ENCODE measurements around the gene ZBTB7C.

GRCh38 chr18:48215876-48216638 lies 193.1 kb downstream of the ZBTB7C start:
- TF ChIP-seq KDM5B (IDR thresholded peaks at IDR 0.05; ENCODE audit: insufficient replicate concordance, low read depth, low read length) = no peak
- TF ChIP-seq JUND (IDR thresholded peaks at IDR 0.05; ENCODE audit: borderline replicate concordance, low read depth, low read length) = no peak
- TF ChIP-seq JUND (tag; IDR thresholded peaks at IDR 0.05; ENCODE audit: borderline replicate concordance, low read depth, low read length) = no peak
- TF ChIP-seq DPF2 (IDR thresholded peaks at IDR 0.05) = no peak
- TF ChIP-seq CTCF (IDR thresholded peaks at IDR 0.05 in 2 of 3, conservative IDR thresholded peaks at IDR 0.05 in 1 of 3; ENCODE audit: insufficient read depth in 2 of 3, low read depth in 1 of 3, low read length in 3 of 3) = no peak
- no peak for TF ChIP-seq SRSF1 (IDR thresholded peaks at IDR 0.05; ENCODE audit: low read depth, low read length)
- no peak for TF ChIP-seq ETS1 (conservative IDR thresholded peaks at IDR 0.05; ENCODE audit: control insufficient read depth, low read depth, low read length)
- TF ChIP-seq NR3C1 (CRISPR knock-in tag; IDR thresholded peaks at IDR 0.05) = no peak
- TF ChIP-seq ARNT (IDR thresholded peaks at IDR 0.05) = no peak
- no peak for TF ChIP-seq NUFIP1 (IDR thresholded peaks at IDR 0.05; ENCODE audit: partially characterized antibody)
- no peak for TF ChIP-seq SMAD1 (IDR thresholded peaks at IDR 0.05; ENCODE audit: low read depth, low read length, partially characterized antibody)
- TF ChIP-seq ELF1 (tag; IDR thresholded peaks at IDR 0.05) = no peak
- no peak for TF ChIP-seq NFIC (IDR thresholded peaks at IDR 0.05)

Measured in K562 (cell line).